HUES6 (cell line): ENCODE data around the gene PPP1R12B.
"Not testable (repeated sequence)": the region's sequence is repeated elsewhere in the genome, so short reads cannot be mapped to it uniquely, and the experiment has no call there.

Experiments used
- H3K27ac ChIP-seq: 2 replicates; pipeline ENCODE4 v1.7.0; 2013; ENCODE audit warnings: low read depth, mild to moderate bottlenecking, low read length, inconsistent platforms
- H3K27me3 ChIP-seq: 2 replicates; pipeline ENCODE4 v1.6.1; 2013; ENCODE audit warnings: low read length; ENCODE audit not compliant: control insufficient read depth, insufficient read depth
- H3K36me3 ChIP-seq: 2 replicates; pipeline ENCODE4 v1.6.1; 2013; ENCODE audit warnings: low read length; ENCODE audit not compliant: control insufficient read depth, insufficient read depth
- H3K4me1 ChIP-seq: 2 replicates; pipeline ENCODE4 v1.6.1; 2013; ENCODE audit warnings: low read length; ENCODE audit not compliant: control insufficient read depth, insufficient read depth
- H3K4me3 ChIP-seq: 2 replicates; pipeline ENCODE4 v1.5.1; 2013; ENCODE audit warnings: low read depth, low read length
- H3K9ac ChIP-seq: one replicate; pipeline ENCODE4 v1.6.1; 2013; ENCODE audit warnings: mild to moderate bottlenecking, low read length
- H3K9me3 ChIP-seq: 2 replicates; pipeline ENCODE4 v1.6.1; 2013; ENCODE audit warnings: low read depth, low read length; ENCODE audit not compliant: control insufficient read depth, insufficient read depth

The PPP1R12B gene

DNA sequence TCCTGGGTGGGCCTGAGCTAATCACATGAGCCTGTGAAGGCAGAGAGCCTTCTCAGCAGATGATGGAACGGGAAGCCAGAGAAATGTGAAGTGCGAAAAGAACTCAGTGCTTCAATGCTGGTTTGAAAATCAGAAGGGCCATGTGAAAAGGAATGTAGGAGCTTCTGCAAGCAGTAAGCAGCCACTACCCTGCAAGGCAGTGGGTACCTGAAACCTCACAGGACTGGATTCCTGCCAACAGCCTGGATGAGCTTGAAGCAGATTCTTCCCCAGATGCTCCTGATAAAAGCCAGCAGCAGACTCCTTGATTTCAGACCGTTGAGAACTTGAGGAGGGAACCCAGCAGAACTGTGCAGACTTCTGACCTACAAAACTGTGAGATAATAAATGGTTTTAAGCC lies 203.2 kb downstream of the PPP1R12B start:
- no peaks in the 10 kb centered on the region for H3K36me3 ChIP-seq
- no peak overlapping the region for H3K27ac ChIP-seq
- H3K9ac ChIP-seq, result no peak overlapping the region
- no peaks in the 10 kb centered on the region for H3K27me3 ChIP-seq
- H3K4me1 ChIP-seq, result peaks cover 12% of the 10 kb centered on the region; the same call in 1 of the 2 replicates
- no peak overlapping the region for H3K4me3 ChIP-seq
- H3K9me3 ChIP-seq, result no peaks in the 10 kb centered on the region

DNA sequence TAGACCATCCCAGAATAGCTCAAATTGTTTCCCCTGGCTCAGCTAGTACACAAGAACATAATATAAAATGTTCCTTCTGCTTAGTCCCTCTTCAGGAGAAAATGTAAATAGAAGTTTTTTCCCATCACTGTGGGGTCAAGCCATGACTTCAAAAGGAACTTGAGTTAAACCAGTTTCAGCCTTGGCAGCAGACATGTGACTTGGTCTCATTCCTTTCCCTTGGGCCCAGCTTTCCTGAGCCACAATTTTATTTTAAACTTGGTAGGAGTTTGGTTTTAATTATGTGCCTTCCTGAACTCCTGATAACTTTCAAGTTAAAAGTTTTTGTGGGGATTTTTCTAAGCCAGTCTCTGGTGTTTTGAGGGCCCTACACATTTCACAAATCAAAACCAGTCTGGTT lies 204.1 kb downstream of the PPP1R12B start:
- not testable (repeated sequence) for H3K9ac ChIP-seq, H3K36me3 ChIP-seq, H3K27me3 ChIP-seq, H3K27ac ChIP-seq, H3K4me3 ChIP-seq, H3K9me3 ChIP-seq
- peaks cover 12% of the 10 kb centered on the region; the same call in 1 of the 2 replicates for H3K4me1 ChIP-seq

DNA sequence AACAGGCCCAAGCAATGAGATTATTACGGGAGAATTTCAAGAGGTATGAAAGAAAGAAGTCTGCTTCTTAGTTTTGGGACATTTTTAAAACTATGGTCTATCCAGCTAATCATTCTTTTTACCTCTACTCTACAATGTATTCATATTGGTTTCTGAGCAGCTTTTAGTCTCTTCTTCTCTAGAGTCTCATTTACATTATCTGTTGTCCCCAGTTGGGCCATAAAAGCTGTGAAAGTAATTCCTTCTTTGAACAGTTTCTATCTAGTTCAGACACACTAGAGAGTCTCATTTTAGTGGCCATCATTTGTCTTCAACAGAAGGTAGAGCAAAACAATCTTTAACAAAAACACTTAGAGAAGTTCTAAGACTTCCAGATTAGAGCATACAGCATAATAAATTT lies 204.6 kb downstream of the PPP1R12B start:
- not testable (repeated sequence) for H3K9ac ChIP-seq, H3K4me3 ChIP-seq, H3K36me3 ChIP-seq, H3K9me3 ChIP-seq, H3K27ac ChIP-seq, H3K27me3 ChIP-seq
- peaks cover 12% of the 10 kb centered on the region; the same call in 1 of the 2 replicates for H3K4me1 ChIP-seq

DNA sequence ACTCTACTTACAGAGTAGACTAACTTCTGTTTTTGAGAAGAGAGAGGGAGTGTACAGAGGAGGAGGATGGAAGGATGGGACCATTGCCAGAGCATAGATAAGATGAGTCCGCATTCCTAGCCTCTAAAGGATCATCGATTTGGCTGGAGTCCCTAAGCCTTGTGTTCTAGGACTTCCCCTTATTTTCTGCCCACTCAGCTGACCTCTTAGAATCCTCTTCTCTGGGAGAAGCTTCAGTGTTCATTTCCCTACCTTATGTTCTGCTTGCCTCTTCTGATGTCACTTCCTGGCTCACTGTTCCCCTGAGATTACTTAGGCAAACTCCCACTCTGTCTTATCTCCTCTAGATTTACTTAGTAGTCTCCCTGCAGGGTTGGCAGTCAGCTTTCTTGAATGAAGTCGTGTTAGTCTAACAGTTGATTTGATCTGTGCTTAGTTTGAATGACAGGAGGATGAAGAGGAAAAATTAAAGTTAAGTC lies 205.1 kb downstream of the PPP1R12B start:
- H3K27ac ChIP-seq, result no peak overlapping the region
- peaks cover 12% of the 10 kb centered on the region; the same call in 1 of the 2 replicates for H3K4me1 ChIP-seq
- no peaks in the 10 kb centered on the region for H3K9me3 ChIP-seq
- H3K36me3 ChIP-seq, result no peaks in the 10 kb centered on the region
- H3K27me3 ChIP-seq, result no peaks in the 10 kb centered on the region
- no peak overlapping the region for H3K9ac ChIP-seq
- H3K4me3 ChIP-seq, result no peak overlapping the region

DNA sequence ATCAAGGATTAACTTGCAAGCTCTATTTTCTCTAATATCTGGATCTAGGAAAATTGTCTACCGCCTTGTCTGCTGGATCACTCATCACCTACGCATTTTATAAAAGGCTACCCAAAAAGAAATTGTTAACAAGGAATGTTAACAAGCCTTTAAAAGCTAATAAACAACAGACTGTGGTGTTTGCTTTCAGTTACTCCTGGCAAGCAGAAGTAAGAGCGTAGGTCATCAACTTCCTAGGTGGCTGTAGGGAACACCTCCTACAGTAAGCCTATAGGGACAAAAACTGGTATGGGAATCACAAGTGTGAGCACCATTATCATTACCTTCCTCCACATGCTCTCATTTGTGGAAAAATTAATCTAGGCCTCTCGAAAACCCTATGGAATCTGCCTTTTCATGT lies 206.1 kb downstream of the PPP1R12B start:
- not testable (repeated sequence) for H3K36me3 ChIP-seq, H3K27me3 ChIP-seq, H3K27ac ChIP-seq, H3K4me3 ChIP-seq, H3K9ac ChIP-seq, H3K9me3 ChIP-seq
- peaks cover 12% of the 10 kb centered on the region; the same call in 1 of the 2 replicates for H3K4me1 ChIP-seq

DNA sequence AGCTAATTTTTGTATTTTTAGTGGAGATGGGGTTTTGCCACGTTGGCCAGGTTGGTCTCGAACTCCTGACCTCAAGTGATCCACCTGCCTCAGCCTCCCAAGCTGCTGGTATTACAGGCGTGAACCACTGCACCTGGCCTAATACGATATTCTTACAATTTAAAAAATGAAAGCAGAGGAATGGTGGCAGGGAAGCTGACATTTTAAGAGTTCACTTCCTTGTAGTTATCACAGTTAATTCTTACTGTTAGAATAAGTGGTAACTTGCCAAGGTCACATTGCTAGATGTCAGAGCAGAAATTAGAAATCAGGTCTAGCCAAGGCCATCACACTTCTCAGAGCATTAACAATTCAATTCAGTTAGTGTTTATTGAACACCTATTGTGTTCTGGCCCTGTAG lies 207.5 kb downstream of the PPP1R12B start:
- not testable (repeated sequence) for H3K36me3 ChIP-seq
- peaks cover 12% of the 10 kb centered on the region for H3K4me1 ChIP-seq

DNA sequence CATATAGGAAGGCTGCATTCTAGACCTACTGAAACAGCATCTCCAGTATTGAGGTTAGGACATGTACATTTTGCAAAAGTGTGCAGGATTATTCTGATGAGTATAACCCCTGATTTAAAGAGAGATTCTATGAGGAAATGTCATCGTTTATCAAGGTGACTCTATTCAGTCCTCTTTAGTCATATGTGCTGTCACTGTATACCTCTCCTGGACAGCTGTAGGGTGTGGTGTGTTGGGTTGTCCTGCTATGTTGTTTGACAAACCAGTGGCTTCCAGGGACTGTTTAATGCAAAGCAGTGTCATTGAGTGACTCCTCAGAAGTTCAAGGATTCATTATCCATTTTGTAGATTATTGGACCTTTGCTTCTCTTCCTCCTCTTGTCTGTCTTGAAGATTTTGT lies 209.2 kb downstream of the PPP1R12B start:
- H3K4me1 ChIP-seq, result peaks cover 18% of the 10 kb centered on the region
- not testable (repeated sequence) for H3K4me3 ChIP-seq, H3K27me3 ChIP-seq, H3K36me3 ChIP-seq, H3K27ac ChIP-seq, H3K9ac ChIP-seq, H3K9me3 ChIP-seq

More for the DNA sequence above, 207.5 kb downstream of the PPP1R12B start:
- H3K4me3 ChIP-seq, H3K9me3 ChIP-seq, H3K9ac ChIP-seq, H3K27me3 ChIP-seq, H3K27ac ChIP-seq: not testable (repeated sequence)

DNA sequence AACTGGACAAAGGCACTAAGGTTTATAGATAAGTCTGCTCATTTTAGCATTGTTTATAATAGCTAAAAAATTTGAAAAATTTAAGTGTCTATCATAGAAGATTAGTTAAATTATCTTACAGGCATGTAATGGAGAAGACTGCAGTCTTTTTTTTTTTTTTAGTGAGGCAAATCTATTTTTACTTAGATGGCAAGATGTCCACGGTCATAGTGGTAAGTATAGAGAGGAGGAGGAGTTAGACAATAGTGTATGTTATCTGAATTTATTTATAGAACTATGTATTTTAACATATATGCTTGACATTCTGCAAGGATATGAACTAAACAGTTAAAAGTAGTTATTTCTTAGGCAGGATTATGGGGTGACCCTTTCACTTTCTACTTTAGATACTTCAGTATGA lies 212.7 kb downstream of the PPP1R12B start:
- Histone ChIP-seq H3K27ac (no peak overlapping the region), H3K9ac (no peak overlapping the region), H3K27me3 (no peaks in the 10 kb centered on the region), H3K9me3 (no peaks in the 10 kb centered on the region), H3K36me3 (no peaks in the 10 kb centered on the region), H3K4me3 (no peak overlapping the region), H3K4me1 (peaks cover 23% of the 10 kb centered on the region)

DNA sequence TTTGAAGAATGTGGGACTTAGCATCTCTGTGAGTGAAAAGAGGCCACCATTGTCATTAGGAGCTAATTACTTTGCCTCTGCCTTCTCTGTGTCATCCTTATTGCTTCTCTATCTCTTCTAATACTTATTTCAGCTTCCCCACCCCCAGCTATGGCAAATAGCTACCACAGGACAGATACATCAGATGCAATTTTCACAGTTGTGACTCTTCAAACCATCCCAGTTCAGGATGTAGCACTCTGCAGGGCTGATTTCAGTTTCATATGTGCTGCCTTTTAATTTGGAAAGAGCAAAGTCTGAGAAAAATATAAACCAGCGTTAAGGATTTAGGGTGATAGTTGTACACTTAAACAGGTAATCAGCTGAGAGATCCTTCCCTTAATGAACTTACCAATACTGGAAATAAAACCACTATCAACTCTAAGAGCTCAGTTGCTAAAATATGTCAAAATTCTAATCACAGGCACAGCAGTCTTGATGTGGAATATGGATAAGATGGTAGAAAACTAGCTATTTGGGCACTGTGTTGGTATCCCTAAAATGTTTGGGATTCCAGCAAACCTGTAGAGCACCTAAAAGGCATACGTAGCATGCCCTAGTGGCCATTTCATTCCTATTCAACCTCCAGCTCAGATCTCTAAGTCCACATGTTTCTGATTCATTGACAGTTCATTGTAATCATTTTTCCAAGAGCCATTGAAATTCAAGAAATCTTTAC lies 213.4 kb downstream of the PPP1R12B start:
- H3K27ac ChIP-seq, result no peak overlapping the region
- no peaks in the 10 kb centered on the region for H3K27me3 ChIP-seq
- H3K4me3 ChIP-seq, result no peak overlapping the region
- H3K4me1 ChIP-seq, result peaks cover 30% of the 10 kb centered on the region
- no peaks in the 10 kb centered on the region for H3K36me3 ChIP-seq
- H3K9ac ChIP-seq, result no peak overlapping the region
- no peaks in the 10 kb centered on the region for H3K9me3 ChIP-seq

DNA sequence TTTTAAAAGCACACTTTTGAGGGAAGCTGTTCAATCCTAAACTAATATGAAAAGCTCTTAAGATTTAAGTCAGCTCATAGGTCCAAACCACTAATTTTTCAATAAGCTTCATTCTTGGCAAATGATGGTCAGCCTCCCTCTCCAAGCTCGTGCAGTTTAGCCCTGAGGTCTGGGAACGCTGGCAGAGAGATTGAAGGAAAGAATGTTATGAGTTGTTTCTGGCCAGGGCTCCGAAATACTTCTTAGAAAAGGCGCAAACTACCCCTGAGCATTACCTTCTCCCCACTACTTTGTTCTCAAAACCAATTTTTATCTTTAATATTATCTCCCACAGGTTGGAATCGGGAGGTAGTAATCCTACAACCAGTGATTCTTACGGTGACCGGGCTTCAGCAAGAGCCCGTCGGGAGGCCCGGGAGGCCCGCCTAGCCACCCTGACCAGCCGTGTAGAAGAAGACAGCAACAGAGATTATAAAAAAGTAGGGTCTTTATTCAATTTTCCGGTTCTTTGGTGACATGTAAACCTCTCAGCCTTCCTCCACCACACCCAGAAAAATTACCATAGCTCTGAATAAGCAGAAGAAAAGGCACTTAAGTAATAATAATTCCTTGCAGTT lies 214.1 kb downstream of the PPP1R12B start:
- H3K4me1 ChIP-seq, result peaks cover 36% of the 10 kb centered on the region
- no peaks in the 10 kb centered on the region for H3K27me3 ChIP-seq
- H3K27ac ChIP-seq, result no peak overlapping the region
- no peaks in the 10 kb centered on the region for H3K36me3 ChIP-seq
- no peaks in the 10 kb centered on the region for H3K9me3 ChIP-seq
- no peak overlapping the region for H3K4me3 ChIP-seq
- H3K9ac ChIP-seq, result no peak overlapping the region

DNA sequence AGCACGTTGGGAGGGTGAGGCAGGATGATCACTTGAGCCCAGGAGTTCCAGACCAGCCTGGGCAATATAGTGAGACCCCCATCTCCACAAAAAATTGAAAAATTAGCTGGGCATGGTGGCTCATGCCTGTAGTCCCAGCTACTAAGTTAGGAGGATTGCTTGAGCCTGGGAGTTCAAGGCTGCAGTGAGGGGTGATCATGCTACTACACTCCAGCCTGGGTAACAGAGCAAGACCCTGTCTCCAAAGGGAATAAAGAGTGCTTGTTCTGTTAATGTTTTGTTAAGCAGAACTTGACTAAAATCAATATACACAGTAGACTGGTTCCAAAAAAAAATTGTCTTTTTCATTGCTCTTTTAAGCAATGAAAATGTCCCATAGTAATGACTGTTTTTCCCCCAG lies 215.3 kb downstream of the PPP1R12B start:
- Histone ChIP-seq H3K9ac (no peak overlapping the region), H3K4me3 (no peak overlapping the region), H3K27me3 (no peaks in the 10 kb centered on the region), H3K9me3 (no peaks in the 10 kb centered on the region), H3K36me3 (no peaks in the 10 kb centered on the region), H3K27ac (no peak overlapping the region), H3K4me1 (peaks cover 49% of the 10 kb centered on the region)
